Gastroesophageal sphincter (tissue), 3 donors: ENCODE measurements around the gene NMUR1.

Experiments used
- CTCF ChIP-seq, 4 experiments: fragments of 200-600 bp in 2 of 4; fragments of 450-650 bp in 2 of 4; sonication (generic) in 1 of 4; IDR thresholded peaks; one replicate each; pipeline ENCODE4 v1.5.1; 2017 to 2019; ENCODE audit warnings: antibody characterized with exemption in 4 of 4, mild to moderate bottlenecking in 2 of 4, moderate library complexity in 2 of 4
- POLR2A ChIP-seq, 2 donors: fragments of 450-650 bp; IDR thresholded peaks; one replicate each; pipeline ENCODE4 v1.6.1; 2017; ENCODE audit warnings: antibody characterized with exemption in 2 of 2, mild to moderate bottlenecking in 2 of 2, moderate library complexity in 1 of 2
- POLR2AphosphoS5 ChIP-seq: sonication (generic); formaldehyde crosslinking; IDR thresholded peaks from one replicate; pipeline ENCODE4 v1.6.1; 2017; ENCODE audit warnings: antibody characterized with exemption

DNA sequence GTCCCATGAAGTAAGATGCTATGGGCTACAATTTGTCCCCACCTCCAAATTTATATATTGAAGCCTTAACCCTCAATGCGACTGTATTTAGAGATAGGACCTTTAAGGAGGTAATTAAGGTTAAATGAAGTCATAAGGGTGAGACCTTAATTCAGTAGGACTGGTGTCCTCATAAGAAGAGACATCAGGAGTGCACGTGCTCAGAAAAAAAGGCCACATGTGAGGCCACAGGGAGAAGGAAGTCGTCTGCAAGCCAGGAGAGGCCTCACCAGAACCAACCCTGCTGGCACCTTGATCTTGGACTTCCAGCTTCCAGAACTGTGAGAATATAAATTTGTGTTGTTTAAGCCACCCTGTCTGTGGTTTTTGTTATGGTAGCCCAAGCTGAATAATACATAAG, 36.9 kb upstream of the NMUR1 start:
- TF ChIP-seq POLR2A (IDR thresholded peaks at IDR 0.05) (no peak), CTCF (IDR thresholded peaks at IDR 0.05) (no peak), POLR2AphosphoS5 (no peak)
